NOMO-1 treated with DMSO at 0.1 percent for 48 hours (cell line): ENCODE measurements around the gene PKIB.
"Not testable (repeated sequence)": the region's sequence is repeated elsewhere in the genome, so short reads cannot be mapped to it uniquely, and the experiment has no call there.

Source experiments
- DNase-seq: peaks from one replicate; lab custom pipeline; 2025; ENCODE audit not compliant: unreplicated experiment; lab: John Stamatoyannopoulos, UW

The PKIB gene

GRCh38 chr6:122740091-122740490 lies 129.9 kb downstream of the PKIB start:
- DNase-seq: no peak

- no peak for DNase-seq
These were observed 130.7 kb downstream of the PKIB start for GRCh38 chr6:122740936-122741335.

- DNase-seq: peak; percentile 51
These were observed 134.0 kb downstream of the PKIB start for GRCh38 chr6:122744247-122744646.

GRCh38 chr6:122744856-122745255 lies 134.7 kb downstream of the PKIB start:
- not testable (repeated sequence) for DNase-seq

- no peak for DNase-seq
These were observed 136.5 kb downstream of the PKIB start for GRCh38 chr6:122746688-122747087.

GRCh38 chr6:122747573-122747972 lies 137.4 kb downstream of the PKIB start:
- peak; percentile 64 for DNase-seq

- not testable (repeated sequence) for DNase-seq
These were observed 138.7 kb downstream of the PKIB start for GRCh38 chr6:122748945-122749344.

- DNase-seq: peak; percentile 33
These were observed 139.3 kb downstream of the PKIB start for GRCh38 chr6:122749451-122750050.

GRCh38 chr6:122751326-122751725 lies 141.1 kb downstream of the PKIB start:
- DNase-seq: no peak

- DNase-seq: peak; percentile 72
These were observed 142.3 kb downstream of the PKIB start for GRCh38 chr6:122752459-122752858.

GRCh38 chr6:122753000-122753687 lies 142.9 kb downstream of the PKIB start:
- no peak for DNase-seq

GRCh38 chr6:122753688-122754056 lies 143.5 kb downstream of the PKIB start:
- no peak for DNase-seq

GRCh38 chr6:122754191-122754731 lies 144.1 kb downstream of the PKIB start:
- peak; percentile 21 for DNase-seq

GRCh38 chr6:122755901-122756300 lies 145.7 kb downstream of the PKIB start:
- DNase-seq: no peak

GRCh38 chr6:122758927-122759334 lies 148.7 kb downstream of the PKIB start:
- DNase-seq: peak; percentile 58

GRCh38 chr6:122760330-122760729 lies 150.1 kb downstream of the PKIB start:
- no peak for DNase-seq

- DNase-seq: no peak
These were observed 156.1 kb downstream of the PKIB start for GRCh38 chr6:122766256-122766655.

GRCh38 chr6:122770835-122771601 lies 160.8 kb downstream of the PKIB start:
- DNase-seq: peak; percentile 98

GRCh38 chr6:122772724-122773415 lies 162.7 kb downstream of the PKIB start:
- peak; percentile 57 for DNase-seq
